GM19043 (cell line): ENCODE measurements around the gene MLLT11.

Source experiments
- ATAC-seq: cut with Tn5 transposase; IDR thresholded peaks from one replicate; pipeline ENCODE4 v1.9.1; 2021; ENCODE audit warnings: low read depth; ENCODE audit not compliant: unreplicated experiment

The MLLT11 gene, protein sequence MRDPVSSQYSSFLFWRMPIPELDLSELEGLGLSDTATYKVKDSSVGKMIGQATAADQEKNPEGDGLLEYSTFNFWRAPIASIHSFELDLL

DNA sequence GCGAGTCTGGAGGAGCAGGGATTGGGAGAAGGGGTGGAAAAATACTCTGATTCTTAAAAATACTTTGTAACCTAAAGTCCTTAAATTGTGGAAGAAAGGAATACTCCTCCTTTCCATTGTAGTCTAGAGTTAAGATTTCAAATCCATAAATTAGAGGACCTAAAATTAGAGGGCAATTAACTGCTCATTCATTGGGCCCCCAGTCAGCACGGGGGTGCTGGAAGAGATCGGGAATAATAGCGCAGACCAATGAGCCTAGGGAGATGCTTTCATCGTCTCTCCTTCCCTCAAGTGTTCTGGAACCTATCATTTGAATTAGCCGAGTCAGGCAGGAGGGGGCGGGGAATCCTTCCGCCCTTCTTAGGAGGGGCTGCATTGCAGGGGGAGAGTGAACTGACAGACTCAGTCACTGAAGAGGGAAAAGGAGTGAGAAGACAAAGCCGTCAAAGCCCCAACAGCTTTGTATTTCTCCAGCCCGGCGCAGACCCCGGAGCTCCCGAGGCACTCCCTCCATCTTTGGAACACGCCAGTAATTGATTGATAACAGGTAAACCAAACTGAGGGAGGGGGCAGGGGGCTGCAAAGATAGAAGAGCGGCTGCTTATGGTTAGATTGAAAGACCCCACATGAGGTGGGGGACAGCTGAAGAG is at the start of gene MLLT11:
TSS of gene MLLT11 (plus strand) at position 391 of the 650 bp plus-strand sequence. CDS start 6,828 bp downstream, outside the sequence.
- no peak for ATAC-seq

- ATAC-seq: no peak
Measured at GRCh38 chr1:151011154-151011850, 48.9 kb upstream of the MLLT11 start.

- no peak for ATAC-seq
Measured at GRCh38 chr1:151012684-151013471, 47.3 kb upstream of the MLLT11 start.

DNA sequence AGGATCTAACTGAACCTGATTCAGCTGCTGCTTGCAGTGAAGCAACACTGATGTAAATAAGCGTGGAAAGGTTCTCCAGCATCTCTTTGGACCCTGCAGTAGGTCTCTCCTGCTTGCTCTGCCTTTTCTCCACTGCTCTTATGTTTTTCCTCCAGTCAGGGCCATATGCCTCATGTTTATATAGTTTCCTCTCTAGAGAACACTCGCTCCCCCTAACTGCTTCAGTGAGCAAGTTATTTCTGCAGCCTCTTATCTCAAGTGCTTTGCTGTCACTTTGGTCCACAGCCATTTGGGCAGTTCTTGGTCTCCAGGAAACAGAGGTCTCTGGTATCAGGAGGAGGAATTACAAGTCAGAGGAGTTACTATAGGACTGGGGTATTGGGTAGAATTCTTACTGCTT is 46.7 kb upstream of the MLLT11 start:
- ATAC-seq: no peak

GRCh38 chr1:151024540-151025146 is 35.6 kb upstream of the MLLT11 start:
- ATAC-seq: peak; percentile 47

DNA sequence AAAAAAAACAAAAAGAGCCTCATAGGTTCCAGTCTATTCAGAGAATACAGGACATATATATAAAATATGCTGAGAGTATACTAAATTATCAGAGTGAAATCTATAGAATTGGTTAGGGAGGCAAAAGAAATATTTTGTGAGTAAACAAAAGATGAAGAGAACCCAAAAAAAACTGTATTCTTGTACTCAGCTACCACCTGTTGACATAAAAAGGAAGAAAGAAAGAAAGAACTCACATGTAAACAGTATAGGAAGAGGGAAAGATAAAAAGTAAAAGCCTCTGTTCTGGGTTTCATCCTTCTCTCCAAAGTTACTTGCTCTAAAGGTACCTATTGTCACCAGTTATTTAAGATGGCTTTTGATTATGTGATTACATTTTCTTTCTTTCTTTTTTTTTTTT is 33.7 kb upstream of the MLLT11 start:
- no peak for ATAC-seq

GRCh38 chr1:151032164-151032563 is 28.0 kb upstream of the MLLT11 start:
- ATAC-seq: no peak

- no peak for ATAC-seq
Measured at GRCh38 chr1:151035167-151035566, 25.0 kb upstream of the MLLT11 start.

GRCh38 chr1:151036356-151036755 is 23.8 kb upstream of the MLLT11 start, which contains the start of gene BNIPL:
BNIPL (plus strand) TSS chr1:151036586; CDS start chr1:151036726, 140 bp downstream.
- no peak for ATAC-seq

- ATAC-seq: no peak
Measured at GRCh38 chr1:151037032-151037431, 23.2 kb upstream of the MLLT11 start.

DNA sequence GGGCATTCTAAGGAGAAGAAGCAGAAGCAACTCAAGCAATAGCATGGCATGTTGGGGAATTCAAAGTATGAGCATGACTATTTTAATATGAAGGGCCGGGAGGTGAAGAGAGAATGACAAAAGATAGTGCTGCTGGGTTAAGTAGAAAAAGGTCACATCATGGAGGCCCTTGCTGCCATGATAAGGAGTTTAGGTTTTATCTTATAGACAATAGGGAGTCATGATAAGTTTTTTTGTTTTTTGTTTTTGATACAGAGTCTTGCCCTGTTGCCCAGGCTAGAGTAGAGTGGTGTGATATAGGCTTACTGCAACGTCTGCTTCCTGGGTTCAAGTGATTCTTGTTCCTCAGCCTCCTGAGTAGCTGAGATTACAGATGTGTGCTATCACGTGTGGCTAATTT is 20.7 kb upstream of the MLLT11 start:
- ATAC-seq: no peak

GRCh38 chr1:151043163-151043562 is 17.0 kb upstream of the MLLT11 start:
- ATAC-seq: no peak

DNA sequence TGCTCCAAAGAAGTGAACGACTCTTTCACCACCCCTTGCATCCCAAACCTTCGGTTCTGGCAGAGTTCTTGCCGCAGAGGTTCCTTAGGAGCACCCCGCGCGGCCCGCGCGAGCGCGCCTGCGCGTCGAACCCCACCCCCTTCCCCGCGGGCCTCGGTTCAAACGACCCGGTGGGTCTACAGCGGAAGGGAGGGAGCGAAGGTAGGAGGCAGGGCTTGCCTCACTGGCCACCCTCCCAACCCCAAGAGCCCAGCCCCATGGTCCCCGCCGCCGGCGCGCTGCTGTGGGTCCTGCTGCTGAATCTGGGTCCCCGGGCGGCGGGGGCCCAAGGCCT is 12.6 kb upstream of the MLLT11 start, which contains the start of gene C1orf56:
TSS of gene C1orf56 (plus strand) at position 161 of the 334 bp plus-strand sequence. CDS start at position 258, 97 bp downstream.
- peak; percentile 49 for ATAC-seq

- ATAC-seq: peak; percentile 57
Measured at GRCh38 chr1:151047925-151048644, 12.1 kb upstream of the MLLT11 start.

DNA sequence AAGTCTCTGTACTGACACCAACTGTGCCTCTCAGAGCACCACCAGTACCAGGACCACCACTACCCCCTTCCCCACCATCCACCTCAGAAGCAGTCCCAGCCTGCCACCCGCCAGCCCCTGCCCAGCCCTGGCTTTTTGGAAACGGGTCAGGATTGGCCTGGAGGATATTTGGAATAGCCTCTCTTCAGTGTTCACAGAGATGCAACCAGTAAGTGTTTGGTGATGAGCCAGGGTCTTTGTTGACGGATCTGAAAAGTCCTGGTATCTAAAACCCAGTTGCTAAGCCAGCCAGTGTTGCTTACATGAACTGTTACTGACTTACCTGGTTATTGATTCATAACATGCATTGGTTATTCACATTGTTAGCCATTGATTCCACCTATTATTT is 11.6 kb upstream of the MLLT11 start:
- ATAC-seq: no peak

GRCh38 chr1:151049458-151049857 is 10.7 kb upstream of the MLLT11 start:
- no peak for ATAC-seq

- no peak for ATAC-seq
Measured at GRCh38 chr1:151050051-151050688, 10.0 kb upstream of the MLLT11 start.

- no peak for ATAC-seq
Measured at GRCh38 chr1:151051356-151052009, 8.7 kb upstream of the MLLT11 start.

DNA sequence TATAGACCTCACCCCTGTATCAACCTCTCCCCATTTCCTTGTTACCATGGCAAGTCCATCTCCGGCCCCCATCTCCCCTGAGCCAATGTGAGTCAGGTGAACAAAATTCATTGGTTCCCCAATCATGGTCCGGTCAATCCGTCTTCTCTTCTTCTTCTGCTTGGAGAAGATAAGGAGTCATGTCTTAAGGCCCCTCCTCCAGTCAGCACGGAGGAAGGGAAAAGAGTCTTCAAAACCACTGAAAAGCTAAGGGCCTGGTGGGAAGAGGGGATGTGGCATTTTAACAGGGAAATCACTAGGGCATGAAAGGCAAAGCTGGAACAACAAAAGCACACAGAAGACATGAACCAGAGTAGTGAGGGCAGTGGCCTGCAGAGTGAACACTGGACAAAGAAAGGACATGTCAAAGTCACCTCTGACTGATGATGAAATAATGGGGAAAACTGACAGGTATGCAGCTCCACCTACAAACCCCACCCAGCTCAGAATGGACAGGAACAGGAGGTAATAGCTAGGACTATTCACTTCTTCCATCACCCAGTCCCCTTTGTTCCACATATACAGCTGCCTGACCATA is 5.1 kb upstream of the MLLT11 start:
- no peak for ATAC-seq
